LHCN-M2 (cell line): ENCODE data around the gene MYO10. TPM values are rescaled to one million over a fixed set of nuclear protein-coding genes. Genes with fewer than 3 reads are reported as not detected.
A peak's percentile ranks its signal among the peaks of the same experiment; 100 is the strongest.

Source experiments
- DNase-seq: peaks from one replicate; pipeline ENCODE4 v3.0.0-alpha.2; 2012; ENCODE audit warnings: low read depth
- total RNA-seq: library from RNA; depleted of rRNA; stranded (reverse); fragments of >200 nt; gene quantifications from 2 replicates; pipeline ENCODE4 v1.2.3, GENCODE V29; 2014

The MYO10 gene
- total RNA-seq, 1 experiment from 2014 or later = 29.8 TPM

- DNase-seq = no peak
Measured at GRCh38 chr5:16943846-16944678, 8.0 kb upstream of the MYO10 start.

GRCh38 chr5:16937503-16938161 lies 1.5 kb upstream of the MYO10 start:
- DNase-seq = no peak

GRCh38 chr5:16936989-16937438 lies 926 bp upstream of the MYO10 start:
- DNase-seq = no peak

GRCh38 chr5:16935231-16936149 lies 598 bp downstream of the MYO10 start:
- no peak for DNase-seq

- no peak for DNase-seq
Measured at GRCh38 chr5:16934677-16935153, 1.4 kb downstream of the MYO10 start.

GRCh38 chr5:16934123-16934522 lies 2.0 kb downstream of the MYO10 start:
- DNase-seq = peak; percentile 76

GRCh38 chr5:16933337-16933736 lies 2.8 kb downstream of the MYO10 start:
- no peak for DNase-seq

- DNase-seq = no peak
Measured at GRCh38 chr5:16932401-16932800, 3.7 kb downstream of the MYO10 start.

- peak; percentile 74 for DNase-seq
Measured at GRCh38 chr5:16931334-16932110, 4.6 kb downstream of the MYO10 start.

- DNase-seq = no peak
Measured at GRCh38 chr5:16930496-16930895, 5.6 kb downstream of the MYO10 start.

- DNase-seq = no peak
Measured at GRCh38 chr5:16929831-16930230, 6.3 kb downstream of the MYO10 start.

GRCh38 chr5:16929347-16929746 lies 6.7 kb downstream of the MYO10 start:
- no peak for DNase-seq

GRCh38 chr5:16927613-16928012 lies 8.5 kb downstream of the MYO10 start:
- no peak for DNase-seq

- no peak for DNase-seq
Measured at GRCh38 chr5:16926417-16926816, 9.7 kb downstream of the MYO10 start.

GRCh38 chr5:16924206-16924605 lies 11.9 kb downstream of the MYO10 start:
- no peak for DNase-seq

- no peak for DNase-seq
Measured at GRCh38 chr5:16922430-16922829, 13.7 kb downstream of the MYO10 start.

- no peak for DNase-seq
Measured at GRCh38 chr5:16921211-16921610, 14.9 kb downstream of the MYO10 start.

GRCh38 chr5:16920109-16920816 lies 15.8 kb downstream of the MYO10 start:
- no peak for DNase-seq

GRCh38 chr5:16918891-16919671 lies 17.0 kb downstream of the MYO10 start:
- DNase-seq = no peak
